H9 (cell line): ENCODE measurements around the gene CHCHD6. TPM values are rescaled to one million over a fixed set of nuclear protein-coding genes. Genes with fewer than 3 reads are reported as not detected.

Experiments
- DNase-seq: peaks from one replicate; pipeline ENCODE4 v3.0.0-alpha.2; 2017
- H2AFZ ChIP-seq: one replicate; pipeline ENCODE4 v1.6.1; 2013; ENCODE audit warnings: mild to moderate bottlenecking, low read length, control low read depth, moderate library complexity
- H2AK5ac ChIP-seq: 2 replicates; pipeline ENCODE4 v1.6.1; 2013; ENCODE audit warnings: low read length, control low read depth, mixed read lengths; ENCODE audit not compliant: insufficient read length
- H2BK120ac ChIP-seq: one replicate; pipeline ENCODE4 v1.6.1; 2013; ENCODE audit warnings: low read depth, mild to moderate bottlenecking, low read length, control low read depth, inconsistent platforms; ENCODE audit not compliant: poor library complexity, severe bottlenecking
- H2BK12ac ChIP-seq: 2 replicates; pipeline ENCODE4 v1.6.1; 2013; ENCODE audit warnings: low read length, control low read depth, mixed read lengths, low read depth; ENCODE audit not compliant: insufficient read length
- H2BK15ac ChIP-seq: 2 replicates; pipeline ENCODE4 v1.6.1; 2013; ENCODE audit warnings: low read depth, low read length, control low read depth
- H2BK20ac ChIP-seq: one replicate; pipeline ENCODE4 v1.6.1; 2013; ENCODE audit warnings: low read depth, mild to moderate bottlenecking, low read length, control low read depth, inconsistent platforms; ENCODE audit not compliant: poor library complexity, severe bottlenecking
- H2BK5ac ChIP-seq: 2 replicates; pipeline ENCODE4 v1.6.1; 2013; ENCODE audit warnings: low read length, control low read depth, mixed read lengths; ENCODE audit not compliant: insufficient read length
- H3K14ac ChIP-seq: 2 replicates; pipeline ENCODE4 v1.6.1; 2013; ENCODE audit warnings: low read length, control low read depth; ENCODE audit not compliant: insufficient read depth
- H3K18ac ChIP-seq: 2 replicates; pipeline ENCODE4 v1.6.1; 2013; ENCODE audit warnings: low read depth, mild to moderate bottlenecking, mixed read lengths, low read length, control low read depth; ENCODE audit not compliant: insufficient read length
- H3K23ac ChIP-seq: 2 replicates; pipeline ENCODE4 v1.6.1; 2013; ENCODE audit warnings: low read length, control low read depth, mixed read lengths, low read depth; ENCODE audit not compliant: insufficient read length
- H3K23me2 ChIP-seq: 2 replicates; pipeline ENCODE4 v1.6.1; 2013; ENCODE audit warnings: low read depth, mild to moderate bottlenecking, mixed read lengths, low read length, control low read depth; ENCODE audit not compliant: insufficient read length, poor library complexity, severe bottlenecking
- H3K27ac ChIP-seq: 2 replicates; pipeline ENCODE4 v1.5.1; 2013; ENCODE audit warnings: low read length, control low read depth, mixed read lengths, low read depth; ENCODE audit not compliant: insufficient read length
- H3K27me3 ChIP-seq: 2 replicates; pipeline ENCODE4 v1.6.1; 2013; ENCODE audit warnings: low read length, control low read depth, inconsistent platforms; ENCODE audit not compliant: insufficient read depth
- H3K4ac ChIP-seq: 2 replicates; pipeline ENCODE4 v1.6.1; 2013; ENCODE audit warnings: low read depth, mild to moderate bottlenecking, control low read depth, inconsistent platforms, low read length, moderate library complexity
- H3K4me1 ChIP-seq: 2 replicates; pipeline ENCODE4 v1.6.1; 2013; ENCODE audit warnings: low read length, control low read depth, inconsistent platforms; ENCODE audit not compliant: insufficient read depth
- H3K4me2 ChIP-seq: 2 replicates; pipeline ENCODE4 v1.6.1; 2013; ENCODE audit warnings: low read length, control low read depth, mixed read lengths; ENCODE audit not compliant: insufficient read length, insufficient read depth
- H3K56ac ChIP-seq: 2 replicates; pipeline ENCODE4 v1.6.1; 2013; ENCODE audit warnings: low read depth, mild to moderate bottlenecking, mixed read lengths, low read length, control low read depth; ENCODE audit not compliant: insufficient read length
- H3K79me1 ChIP-seq: 2 replicates; pipeline ENCODE4 v1.6.1; 2013; ENCODE audit warnings: low read depth, mild to moderate bottlenecking, moderate library complexity, low read length, control low read depth, inconsistent platforms; ENCODE audit not compliant: insufficient read depth, poor library complexity, severe bottlenecking
- H3K79me2 ChIP-seq: 2 replicates; pipeline ENCODE4 v1.6.1; 2013; ENCODE audit warnings: low read length, control low read depth, inconsistent platforms; ENCODE audit not compliant: insufficient read depth
- H3K9ac ChIP-seq: 2 replicates; pipeline ENCODE4 v1.6.1; 2013; ENCODE audit warnings: low read length, control low read depth, mixed read lengths; ENCODE audit not compliant: insufficient read length; ENCODE audit errors: extremely low read depth
- H3K9me3 ChIP-seq: one replicate; pipeline ENCODE4 v1.6.1; 2013; ENCODE audit warnings: low read depth, low read length, inconsistent platforms; ENCODE audit not compliant: control insufficient read depth
- H3T11ph ChIP-seq: one replicate; pipeline ENCODE4 v1.6.1; 2013; ENCODE audit warnings: mild to moderate bottlenecking, low read length, control low read depth, inconsistent platforms
- H4K20me1 ChIP-seq: one replicate; pipeline ENCODE4 v1.6.1; 2013; ENCODE audit not compliant: control insufficient read depth, insufficient read length, insufficient read depth
- H4K5ac ChIP-seq: 2 replicates; pipeline ENCODE4 v1.6.1; 2013; ENCODE audit warnings: low read depth, mild to moderate bottlenecking, mixed read lengths, low read length, control low read depth; ENCODE audit not compliant: insufficient read length
- H4K8ac ChIP-seq: replicated peaks from 2 replicates; pipeline ENCODE4 v1.6.1; 2013; ENCODE audit warnings: low read length, control low read depth, mixed read lengths, low read depth; ENCODE audit not compliant: insufficient read length
- H4K91ac ChIP-seq: 2 replicates; pipeline ENCODE4 v1.6.1; 2013; ENCODE audit warnings: low read depth, mild to moderate bottlenecking, moderate library complexity, mixed read lengths, low read length, control low read depth; ENCODE audit not compliant: insufficient read length
- H3K27ac Mint-ChIP-seq, 3 experiments: 2 replicates in 2 of 3; 3 replicates in 1 of 3; pipeline ENCODE4 v1.8.0; 2020 to 2021; ENCODE audit warnings: mixed read lengths in 3 of 3, mild to moderate bottlenecking in 1 of 3, moderate library complexity in 1 of 3
- H3K27me3 Mint-ChIP-seq: 2 replicates; pipeline ENCODE4 v1.8.0; 2021; ENCODE audit warnings: low read depth, mild to moderate bottlenecking, moderate library complexity, mixed read lengths
- H3K36me3 Mint-ChIP-seq, 3 experiments: 2 replicates in 2 of 3; 3 replicates in 1 of 3; pipeline ENCODE4 v1.8.0; 2020 to 2021; ENCODE audit warnings: low read depth in 3 of 3, mixed read lengths in 3 of 3; ENCODE audit not compliant: insufficient read depth in 1 of 3
- H3K4me1 Mint-ChIP-seq, 2 experiments: 2 replicates each; pipeline ENCODE4 v1.8.0; 2020; ENCODE audit warnings: mixed read lengths in 2 of 2
- H3K4me3 Mint-ChIP-seq, 2 experiments: 2 replicates in 1 of 2; 3 replicates in 1 of 2; pipeline ENCODE4 v1.8.0; 2020 to 2021; ENCODE audit warnings: mild to moderate bottlenecking in 2 of 2, mixed read lengths in 2 of 2, moderate library complexity in 1 of 2
- H3K9me3 Mint-ChIP-seq, 2 experiments: 2 replicates in 1 of 2; 3 replicates in 1 of 2; pipeline ENCODE4 v1.8.0; 2020; ENCODE audit warnings: mild to moderate bottlenecking in 2 of 2, mixed read lengths in 2 of 2, moderate library complexity in 1 of 2
- WGBS: extraction: QIAGEN DNeasy Blood & Tissue Kit; methylation state at CpG from one replicate; pipeline ENCODE4 v1.1.7; 2013; ENCODE audit warnings: missing lambda C conversion rate, low lambda C conversion rate, mixed read lengths; ENCODE audit not compliant: insufficient read length; ENCODE audit errors: extremely low coverage; 5-methylcytosine and 5-hydroxymethylcytosine counted together
- total RNA-seq: library from RNA; stranded (reverse); gene quantifications from 2 replicates; pipeline ENCODE4 v1.2.1, GENCODE V29; 2021
- TF ChIP-seq, protein P1 (sequence below): fragments of 200-600 bp; sonication (generic); conservative IDR thresholded peaks from 3 replicates; pipeline ENCODE4 v1.8.0; 2021; ENCODE audit warnings: antibody characterized with exemption, mild to moderate bottlenecking

Gene CHCHD6
- total RNA-seq, 1 experiment from 2014 or later: 34.2 TPM

DNA sequence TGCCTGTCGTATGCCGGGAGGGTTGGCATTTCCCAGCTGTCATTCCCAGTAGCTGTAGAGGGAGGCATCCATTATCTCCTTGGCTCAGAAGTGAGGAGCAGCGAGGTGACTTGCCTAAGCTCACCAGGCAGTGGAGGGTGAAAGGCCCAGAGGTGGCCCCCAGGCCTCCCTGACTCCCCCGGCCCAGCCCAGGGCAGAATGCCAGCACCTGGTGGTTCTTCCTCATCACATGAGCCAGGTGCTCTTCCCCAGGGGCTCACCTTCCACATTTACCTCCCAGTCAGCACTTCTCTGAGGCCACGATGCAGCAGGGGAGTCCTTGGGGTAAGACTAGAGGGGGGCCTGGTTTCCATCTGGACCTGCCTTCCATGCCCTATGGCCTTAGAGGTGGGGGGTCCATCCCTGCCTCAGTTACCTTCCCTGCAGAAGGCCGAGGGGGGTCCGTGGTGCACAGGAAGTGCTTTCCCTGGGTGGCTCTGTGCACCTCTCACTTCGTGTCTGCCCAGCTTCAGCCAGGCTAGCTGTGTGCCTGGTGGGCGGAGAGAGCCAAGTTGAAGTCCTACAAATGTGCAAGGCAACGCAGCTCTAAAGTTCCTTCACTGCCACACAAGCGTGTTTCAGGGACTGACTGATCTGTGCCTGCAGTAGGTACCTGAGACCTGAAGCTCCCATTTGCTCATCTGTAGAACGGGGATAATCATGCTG, 208.6 kb downstream of the CHCHD6 start:
- no peaks in the 10 kb centered on the region for H3K27me3 Mint-ChIP-seq
- no peak overlapping the region for H3K27ac ChIP-seq

More for the DNA sequence above, 208.6 kb downstream of the CHCHD6 start:
- Histone ChIP-seq H2BK120ac (no peak overlapping the region), H3K79me2 (no peaks in the 10 kb centered on the region), H3K79me1 (no peaks in the 10 kb centered on the region), H3K4me2 (no peak overlapping the region), H3K14ac (no peak overlapping the region; the same call in 1 of the 2 replicates), H3K18ac (no peak overlapping the region), H3K4me1 (0 out of 2 replicates have a peak, but pooled peaks cover 6% of the 10 kb centered on the region), H2BK20ac (no peak overlapping the region), H3T11ph (no peak overlapping the region), H3K23me2 (no peaks in the 10 kb centered on the region), H4K91ac (no peak overlapping the region), H2BK12ac (no peak overlapping the region), H2AFZ (no peak overlapping the region), H3K4ac (no peak overlapping the region), H2AK5ac (no peak overlapping the region), H3K23ac (no peak overlapping the region), H2BK15ac (0 out of 2 replicates have a peak overlapping the region, but pooled peaks have one; percentile 38), H3K9ac (no peak overlapping the region), H2BK5ac (no peak overlapping the region), H3K56ac (no peak overlapping the region), H3K27me3 (no peaks in the 10 kb centered on the region), H4K8ac (no peak overlapping the region), H4K5ac (no peak overlapping the region), H4K20me1 (no peaks in the 10 kb centered on the region), H3K9me3 (no peaks in the 10 kb centered on the region)
- TF ChIP-seq, protein P1, sequence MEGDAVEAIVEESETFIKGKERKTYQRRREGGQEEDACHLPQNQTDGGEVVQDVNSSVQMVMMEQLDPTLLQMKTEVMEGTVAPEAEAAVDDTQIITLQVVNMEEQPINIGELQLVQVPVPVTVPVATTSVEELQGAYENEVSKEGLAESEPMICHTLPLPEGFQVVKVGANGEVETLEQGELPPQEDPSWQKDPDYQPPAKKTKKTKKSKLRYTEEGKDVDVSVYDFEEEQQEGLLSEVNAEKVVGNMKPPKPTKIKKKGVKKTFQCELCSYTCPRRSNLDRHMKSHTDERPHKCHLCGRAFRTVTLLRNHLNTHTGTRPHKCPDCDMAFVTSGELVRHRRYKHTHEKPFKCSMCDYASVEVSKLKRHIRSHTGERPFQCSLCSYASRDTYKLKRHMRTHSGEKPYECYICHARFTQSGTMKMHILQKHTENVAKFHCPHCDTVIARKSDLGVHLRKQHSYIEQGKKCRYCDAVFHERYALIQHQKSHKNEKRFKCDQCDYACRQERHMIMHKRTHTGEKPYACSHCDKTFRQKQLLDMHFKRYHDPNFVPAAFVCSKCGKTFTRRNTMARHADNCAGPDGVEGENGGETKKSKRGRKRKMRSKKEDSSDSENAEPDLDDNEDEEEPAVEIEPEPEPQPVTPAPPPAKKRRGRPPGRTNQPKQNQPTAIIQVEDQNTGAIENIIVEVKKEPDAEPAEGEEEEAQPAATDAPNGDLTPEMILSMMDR: no peak
- Mint-ChIP-seq H3K9me3 (no peaks in the 10 kb centered on the region), H3K27ac (peak overlapping the region in 1 of 3 experiments; percentile 70; a peak in 2 of 7 replicates), H3K4me3 (no peak overlapping the region), H3K4me1 (peaks cover 7% of the 10 kb centered on the region in 2 experiments; a peak in 3 of 4 replicates), H3K36me3 (peaks cover 0 to 4% (median 3%) of the 10 kb centered on the region in 3 experiments; a peak in 3 of 7 replicates)
- no CpG with 5 or more reads among the region's 12 CpGs for whole genome bisulfite sequencing
- DNase-seq: no peak
